Fibroblast of the aortic adventitia (primary cell): Measurements from ENCODE around the gene MVD. TPM values are rescaled to one million over a fixed set of nuclear protein-coding genes. Genes with fewer than 3 reads are reported as not detected.

Source experiments
- DNase-seq: peaks from one replicate; pipeline ENCODE4 v3.0.0-alpha.2; 2010; ENCODE audit warnings: low read depth
- H3K4me3 ChIP-seq: 2 replicates; pipeline ENCODE4 v1.5.1; 2011; ENCODE audit warnings: low read depth, mild to moderate bottlenecking, control low read depth, low read length, moderate library complexity
- total RNA-seq: library from RNA; depleted of rRNA; stranded (reverse); fragments of >200 nt; gene quantifications from 2 replicates; pipeline ENCODE4 v1.2.3, GENCODE V29; 2012; ENCODE audit warnings: low replicate concordance
- TF ChIP-seq, protein P1 (sequence below): IDR thresholded peaks from 2 replicates; pipeline ENCODE4 v1.5.1; 2011; ENCODE audit warnings: mild to moderate bottlenecking, low read length, control low read depth, inconsistent platforms; ENCODE audit not compliant: insufficient read depth

MVD gene
- total RNA-seq, 1 donor, result 24.4 TPM

GRCh38 chr16:88701581-88702370 lies 38.9 kb upstream of the MVD start:
- TF ChIP-seq, protein P1, sequence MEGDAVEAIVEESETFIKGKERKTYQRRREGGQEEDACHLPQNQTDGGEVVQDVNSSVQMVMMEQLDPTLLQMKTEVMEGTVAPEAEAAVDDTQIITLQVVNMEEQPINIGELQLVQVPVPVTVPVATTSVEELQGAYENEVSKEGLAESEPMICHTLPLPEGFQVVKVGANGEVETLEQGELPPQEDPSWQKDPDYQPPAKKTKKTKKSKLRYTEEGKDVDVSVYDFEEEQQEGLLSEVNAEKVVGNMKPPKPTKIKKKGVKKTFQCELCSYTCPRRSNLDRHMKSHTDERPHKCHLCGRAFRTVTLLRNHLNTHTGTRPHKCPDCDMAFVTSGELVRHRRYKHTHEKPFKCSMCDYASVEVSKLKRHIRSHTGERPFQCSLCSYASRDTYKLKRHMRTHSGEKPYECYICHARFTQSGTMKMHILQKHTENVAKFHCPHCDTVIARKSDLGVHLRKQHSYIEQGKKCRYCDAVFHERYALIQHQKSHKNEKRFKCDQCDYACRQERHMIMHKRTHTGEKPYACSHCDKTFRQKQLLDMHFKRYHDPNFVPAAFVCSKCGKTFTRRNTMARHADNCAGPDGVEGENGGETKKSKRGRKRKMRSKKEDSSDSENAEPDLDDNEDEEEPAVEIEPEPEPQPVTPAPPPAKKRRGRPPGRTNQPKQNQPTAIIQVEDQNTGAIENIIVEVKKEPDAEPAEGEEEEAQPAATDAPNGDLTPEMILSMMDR, result no peak
- no peak for DNase-seq
- no peak overlapping the region for H3K4me3 ChIP-seq

- peak; percentile 61 for DNase-seq
- TF ChIP-seq, protein P1, result no peak
- H3K4me3 ChIP-seq, result no peak overlapping the region
Measured at GRCh38 chr16:88700636-88701482, 38.0 kb upstream of the MVD start.

DNA sequence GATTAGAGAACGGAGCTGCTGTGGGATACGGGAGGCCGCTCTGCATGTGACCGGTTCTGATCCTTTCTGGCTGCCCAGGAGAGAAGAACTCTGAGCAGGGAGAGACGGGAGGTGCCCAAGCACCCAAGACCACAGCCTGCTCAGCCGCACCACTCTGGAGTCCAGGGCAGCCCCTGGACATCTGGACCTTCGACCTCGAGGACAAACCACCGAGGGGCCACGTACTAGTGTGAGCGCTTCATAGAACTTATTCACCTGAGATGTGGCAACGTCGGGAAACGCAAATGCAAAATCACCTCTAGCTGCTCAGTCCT lies 37.4 kb upstream of the MVD start:
- DNase-seq, result no peak
- no peak overlapping the region for H3K4me3 ChIP-seq
- TF ChIP-seq, protein P1, result no peak

DNA sequence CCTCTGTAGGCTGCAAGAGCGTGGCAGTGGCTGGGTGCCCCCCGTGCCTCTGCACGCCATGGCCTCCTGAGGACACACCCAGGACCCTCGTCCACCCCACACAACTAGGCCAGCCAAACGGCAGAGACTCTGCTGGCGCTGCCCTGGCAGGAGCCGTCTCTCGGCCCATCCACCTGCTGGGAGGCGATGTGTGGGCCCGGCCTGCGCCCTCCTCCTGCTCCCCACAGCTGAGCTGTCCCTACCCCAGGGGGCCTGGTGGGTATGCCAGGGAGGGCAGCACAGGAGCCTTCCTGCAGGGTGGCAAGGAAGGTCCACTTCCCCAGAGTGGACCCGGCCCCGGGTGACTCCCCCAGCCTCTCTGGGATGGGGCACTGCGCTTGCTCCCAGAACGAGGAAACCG lies 36.3 kb upstream of the MVD start:
- TF ChIP-seq, protein P1, result no peak
- no peak for DNase-seq
- H3K4me3 ChIP-seq, result no peak overlapping the region

DNA sequence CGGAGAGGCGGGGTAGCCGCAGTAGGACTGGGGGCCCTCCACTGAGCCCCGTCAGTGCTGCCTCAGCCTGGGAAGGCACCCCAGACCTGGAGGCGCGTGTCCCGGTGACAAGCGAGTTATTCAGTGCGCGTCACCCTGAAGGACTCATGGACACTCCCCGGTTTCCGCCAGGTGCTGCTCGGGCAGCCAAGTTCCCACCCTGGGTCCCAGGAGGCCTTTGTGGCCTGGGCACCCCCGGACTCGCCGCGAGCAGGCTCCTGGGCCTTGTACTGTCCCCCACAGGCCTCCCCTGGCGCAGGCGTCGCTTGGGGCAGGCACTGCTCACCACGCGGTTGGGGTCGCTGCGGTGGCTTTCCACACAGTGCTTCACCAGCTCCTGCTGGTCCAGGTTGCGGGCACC lies 35.8 kb upstream of the MVD start:
- TF ChIP-seq, protein P1, result no peak
- no peak for DNase-seq
- H3K4me3 ChIP-seq, result no peak overlapping the region

- DNase-seq, result no peak
- no peak overlapping the region for H3K4me3 ChIP-seq
- TF ChIP-seq, protein P1, result no peak
Measured at GRCh38 chr16:88697831-88698615, 35.1 kb upstream of the MVD start.
